ENCODE results near the gene FAT1.

FAT1 gene

DNA sequence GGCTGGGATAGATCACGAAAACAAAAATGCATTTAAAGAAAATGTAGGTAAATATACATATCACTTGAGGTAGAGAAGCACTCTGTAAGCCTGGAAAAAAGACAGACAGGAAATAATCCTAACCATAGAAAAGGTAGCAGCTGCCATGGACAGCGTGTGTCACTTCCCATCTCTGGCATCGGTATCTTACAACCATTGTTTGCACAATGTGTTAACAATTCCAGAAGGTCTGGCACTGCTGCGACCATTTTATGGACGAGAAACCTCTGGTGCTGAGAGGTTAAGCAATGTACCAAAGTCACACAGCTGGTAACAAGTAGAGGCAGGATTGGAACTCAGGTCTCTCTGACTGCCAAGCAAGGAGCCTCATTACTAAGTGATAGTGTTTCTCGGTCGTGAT, 166.6 kb downstream of the FAT1 start:
- no peak for DNase-seq

DNA sequence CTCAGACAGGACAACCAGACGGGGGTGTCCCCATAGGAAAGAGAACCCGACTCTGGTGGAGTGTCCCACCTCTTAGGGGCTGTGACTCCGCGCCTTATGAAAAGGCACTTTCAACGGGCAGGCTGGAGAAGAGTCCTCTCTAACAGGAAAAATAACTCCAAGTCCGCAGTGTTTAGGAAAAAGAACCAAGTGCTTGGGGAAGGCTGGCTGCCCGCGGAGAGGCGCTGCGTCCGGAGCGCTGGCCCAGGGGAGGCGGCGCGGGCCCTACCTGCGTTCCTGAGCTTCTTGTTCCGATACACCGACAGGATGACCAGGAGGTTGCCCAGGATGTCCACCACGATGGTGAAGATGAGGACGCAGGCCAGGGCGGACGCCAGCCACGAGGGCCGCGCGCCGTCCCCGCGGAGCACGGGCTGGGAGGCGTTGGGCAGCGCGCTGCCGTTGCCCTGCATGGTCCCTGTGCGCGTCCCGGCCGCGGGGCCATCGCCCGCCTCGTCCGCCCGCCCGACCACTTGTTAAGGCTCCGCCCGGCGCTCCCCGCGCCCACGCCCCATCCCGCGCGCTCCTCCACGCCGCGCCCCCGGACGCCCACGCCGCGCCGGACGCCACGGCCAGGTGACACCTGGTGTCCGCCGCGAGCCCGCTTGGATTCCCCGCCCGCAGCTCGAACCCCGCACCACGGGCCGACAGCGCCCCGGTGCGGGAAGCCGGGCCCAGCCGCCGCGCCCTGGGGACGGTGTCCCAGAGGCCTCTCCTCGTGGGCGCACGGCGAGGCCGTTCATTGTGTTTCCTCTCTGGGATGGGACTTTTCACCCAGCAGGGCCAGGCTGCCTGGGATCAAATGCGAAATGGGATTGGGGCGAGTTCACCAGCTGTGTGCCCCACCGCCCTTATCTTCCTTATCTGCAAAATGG, 168.5 kb downstream of the FAT1 start, which contains the start of gene MTNR1A:
TSS of gene MTNR1A (minus strand) at position 654 of the 914 bp plus-strand sequence. CDS start at position 452, 202 bp downstream.
- DNase-seq = no peak

- no peak for DNase-seq
These were observed 169.1 kb downstream of the FAT1 start for GRCh38 chr4:186554539-186554913.

GRCh38 chr4:186553717-186554116, 169.9 kb downstream of the FAT1 start:
- no peak for DNase-seq

DNA sequence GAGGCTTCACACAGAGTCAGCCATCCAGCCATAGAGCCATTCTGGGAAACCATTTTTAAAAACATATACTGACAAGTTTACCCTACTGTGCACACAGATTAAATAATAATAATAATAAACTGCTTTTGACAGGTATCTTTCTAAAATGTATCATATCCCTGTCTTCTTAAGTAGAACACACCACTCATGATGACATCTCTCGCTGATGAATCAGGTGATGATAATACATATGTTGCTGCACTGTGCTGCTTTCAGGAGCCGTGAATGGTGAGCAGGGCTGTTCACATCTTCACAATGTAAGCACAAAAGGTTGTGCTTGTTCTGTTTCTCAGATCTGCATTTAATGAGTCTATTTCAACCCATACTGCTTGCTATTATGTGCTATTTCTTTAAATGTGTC, 171.8 kb downstream of the FAT1 start:
- DNase-seq = no peak

DNA sequence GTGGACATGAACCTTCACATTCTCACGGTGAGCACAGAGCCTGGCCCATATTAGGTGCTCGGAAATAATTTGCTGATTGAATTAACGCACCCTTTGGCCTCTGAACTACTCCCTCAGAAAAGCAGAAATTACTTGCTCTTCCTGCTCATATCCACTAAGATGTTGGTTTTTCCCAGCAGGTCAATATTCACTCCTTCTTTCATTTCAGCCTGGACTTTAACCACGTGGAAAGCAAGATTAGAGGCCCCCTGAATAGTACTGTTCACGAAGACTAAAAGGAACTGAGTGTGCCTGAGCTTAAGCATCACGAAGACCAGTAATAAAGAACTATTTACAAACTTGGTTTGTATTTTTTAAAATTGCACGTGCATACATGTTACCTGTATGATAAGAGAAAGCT, 178.2 kb downstream of the FAT1 start:
- no peak for DNase-seq

GRCh38 chr4:186543206-186543605, 180.4 kb downstream of the FAT1 start:
- no peak for DNase-seq

GRCh38 chr4:186541801-186542200, 181.9 kb downstream of the FAT1 start:
- no peak for DNase-seq

DNA sequence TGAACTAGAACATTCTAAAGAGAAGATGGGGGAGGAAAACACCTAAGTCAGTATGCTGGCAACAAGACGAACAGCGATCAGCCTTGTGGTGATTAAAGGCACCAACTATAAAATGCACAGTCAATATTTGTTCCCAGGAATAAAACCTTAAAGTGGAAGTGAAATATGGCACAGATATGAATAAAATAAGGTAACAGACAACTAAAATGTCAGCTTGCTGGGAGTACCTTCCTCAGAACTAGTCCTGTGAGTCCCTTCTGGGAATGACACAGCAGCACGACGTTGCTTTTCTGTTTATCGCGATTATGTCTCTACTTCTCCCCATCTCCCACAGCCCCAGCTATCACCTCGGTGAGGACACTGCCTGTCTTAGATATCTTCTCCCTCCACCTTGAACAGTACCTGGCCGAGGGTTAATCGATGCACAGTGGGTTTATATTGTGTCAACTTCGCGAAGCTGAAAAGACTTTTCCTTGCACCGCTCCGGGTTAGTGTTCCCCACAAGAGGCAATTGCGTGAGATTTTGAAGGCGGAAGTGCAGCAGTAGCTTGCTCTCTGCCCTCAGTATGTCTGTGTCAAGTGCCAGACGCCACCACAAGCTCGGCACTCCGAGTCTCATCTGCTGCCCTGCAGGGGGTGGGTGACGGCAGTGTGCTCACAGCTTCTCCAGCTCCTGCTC, 185.7 kb downstream of the FAT1 start:
- DNase-seq = no peak

Data from NCI-H1436 treated with DMSO at 0.1 percent for 48 hours (cell line).